HG03064 (cell line): ENCODE measurements around the gene SIPA1L3.
"Not testable (repeated sequence)": the region's sequence is repeated elsewhere in the genome, so short reads cannot be mapped to it uniquely, and the experiment has no call there.

ENCODE experiments used
- ATAC-seq: cut with Tn5 transposase; IDR thresholded peaks from one replicate; pipeline ENCODE4 v1.9.1; 2021; ENCODE audit warnings: low read depth; ENCODE audit not compliant: unreplicated experiment

The SIPA1L3 gene, protein sequence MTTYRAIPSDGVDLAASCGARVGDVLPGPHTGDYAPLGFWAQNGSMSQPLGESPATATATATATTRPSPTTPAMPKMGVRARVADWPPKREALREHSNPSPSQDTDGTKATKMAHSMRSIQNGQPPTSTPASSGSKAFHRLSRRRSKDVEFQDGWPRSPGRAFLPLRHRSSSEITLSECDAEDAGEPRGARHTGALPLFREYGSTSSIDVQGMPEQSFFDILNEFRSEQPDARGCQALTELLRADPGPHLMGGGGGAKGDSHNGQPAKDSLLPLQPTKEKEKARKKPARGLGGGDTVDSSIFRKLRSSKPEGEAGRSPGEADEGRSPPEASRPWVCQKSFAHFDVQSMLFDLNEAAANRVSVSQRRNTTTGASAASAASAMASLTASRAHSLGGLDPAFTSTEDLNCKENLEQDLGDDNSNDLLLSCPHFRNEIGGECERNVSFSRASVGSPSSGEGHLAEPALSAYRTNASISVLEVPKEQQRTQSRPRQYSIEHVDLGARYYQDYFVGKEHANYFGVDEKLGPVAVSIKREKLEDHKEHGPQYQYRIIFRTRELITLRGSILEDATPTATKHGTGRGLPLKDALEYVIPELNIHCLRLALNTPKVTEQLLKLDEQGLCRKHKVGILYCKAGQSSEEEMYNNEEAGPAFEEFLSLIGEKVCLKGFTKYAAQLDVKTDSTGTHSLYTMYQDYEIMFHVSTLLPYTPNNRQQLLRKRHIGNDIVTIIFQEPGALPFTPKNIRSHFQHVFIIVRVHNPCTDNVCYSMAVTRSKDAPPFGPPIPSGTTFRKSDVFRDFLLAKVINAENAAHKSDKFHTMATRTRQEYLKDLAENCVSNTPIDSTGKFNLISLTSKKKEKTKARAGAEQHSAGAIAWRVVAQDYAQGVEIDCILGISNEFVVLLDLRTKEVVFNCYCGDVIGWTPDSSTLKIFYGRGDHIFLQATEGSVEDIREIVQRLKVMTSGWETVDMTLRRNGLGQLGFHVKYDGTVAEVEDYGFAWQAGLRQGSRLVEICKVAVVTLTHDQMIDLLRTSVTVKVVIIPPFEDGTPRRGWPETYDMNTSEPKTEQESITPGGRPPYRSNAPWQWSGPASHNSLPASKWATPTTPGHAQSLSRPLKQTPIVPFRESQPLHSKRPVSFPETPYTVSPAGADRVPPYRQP (N-terminal part only)

DNA sequence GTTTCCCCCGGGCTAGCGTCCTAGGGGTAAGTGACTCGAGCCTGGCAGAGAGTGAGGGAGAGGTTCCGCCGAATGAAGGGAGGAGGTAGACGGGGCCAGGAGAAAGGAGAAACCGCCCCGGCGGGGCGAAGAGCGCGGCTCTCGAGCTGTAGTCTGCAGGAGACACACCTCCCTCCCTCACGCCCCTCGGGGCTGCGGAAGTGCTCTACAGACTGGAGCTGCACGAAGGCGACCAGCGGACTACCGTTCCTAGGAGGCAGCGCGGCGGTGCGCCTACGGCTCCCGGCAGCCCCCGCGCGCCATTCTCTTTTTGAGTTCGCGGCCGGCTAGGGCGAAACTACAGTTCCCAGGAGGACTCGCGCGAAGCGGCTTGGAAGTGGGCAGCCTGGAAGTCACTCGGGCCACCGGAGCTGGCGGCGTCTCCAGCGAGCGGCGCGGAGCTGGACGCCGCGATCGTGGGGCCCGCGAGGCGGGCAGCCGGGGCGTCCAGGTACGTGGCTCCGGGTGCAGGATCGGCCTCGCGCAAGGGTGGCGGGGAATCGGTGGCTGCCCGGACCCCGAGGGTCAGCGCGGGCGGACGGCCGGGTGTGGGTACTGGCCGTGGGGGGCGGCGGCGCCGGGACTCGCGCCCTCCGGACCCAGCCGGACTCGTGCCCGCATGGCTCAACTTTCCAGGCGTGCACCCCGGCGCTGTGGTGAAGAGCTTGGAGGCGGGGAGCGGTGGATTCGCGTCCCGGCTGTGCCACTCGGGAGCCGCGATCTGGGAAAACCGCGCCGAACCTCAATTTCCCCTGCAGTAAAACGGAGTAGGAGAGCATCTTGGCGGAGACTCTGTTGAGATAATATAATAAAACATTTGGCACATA, at the start of gene SIPA1L3:
Gene SIPA1L3 (plus strand): TSS at position 340 of the 866 bp plus-strand sequence. CDS start 174,358 bp downstream, outside the sequence.
- ATAC-seq = peak; percentile 68

DNA sequence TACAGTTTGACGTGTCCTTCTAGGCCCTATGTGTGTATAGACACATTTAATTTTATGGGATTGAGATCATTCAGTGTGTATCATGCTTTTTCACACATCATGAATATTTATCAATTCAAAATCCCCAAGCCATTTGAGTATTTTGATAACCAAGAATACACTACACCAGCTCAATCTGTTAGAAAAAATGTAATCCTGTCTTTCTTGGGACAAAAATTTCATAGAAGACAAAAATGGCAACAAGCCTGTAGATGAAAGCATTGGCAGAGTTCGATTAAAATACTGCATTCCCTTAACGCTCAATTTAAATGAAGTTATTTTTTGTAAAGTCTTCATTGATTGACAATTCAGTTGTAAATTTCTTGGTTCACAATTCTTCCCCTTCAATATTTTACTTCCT, 42.5 kb upstream of the SIPA1L3 start:
- ATAC-seq = no peak

DNA sequence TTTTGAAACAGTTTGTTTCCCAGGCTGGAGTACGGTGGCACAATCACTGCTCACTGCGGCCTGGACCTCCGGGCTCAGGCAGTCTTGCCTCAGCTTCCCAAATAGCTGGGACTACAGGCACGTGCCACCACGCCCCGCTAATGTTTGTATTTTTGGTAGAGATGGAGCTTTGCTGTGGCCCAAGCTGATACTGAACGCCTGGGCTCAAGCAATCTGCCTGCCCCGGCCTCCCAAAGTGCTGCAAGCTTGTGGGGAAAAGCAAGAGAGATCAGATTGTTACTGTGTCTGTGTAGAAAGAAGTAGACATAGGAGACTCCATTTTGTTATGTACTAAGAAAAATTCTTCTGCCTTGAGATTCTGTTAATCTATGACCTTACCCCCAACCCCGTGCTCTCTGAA, 41.1 kb upstream of the SIPA1L3 start:
- not testable (repeated sequence) for ATAC-seq

DNA sequence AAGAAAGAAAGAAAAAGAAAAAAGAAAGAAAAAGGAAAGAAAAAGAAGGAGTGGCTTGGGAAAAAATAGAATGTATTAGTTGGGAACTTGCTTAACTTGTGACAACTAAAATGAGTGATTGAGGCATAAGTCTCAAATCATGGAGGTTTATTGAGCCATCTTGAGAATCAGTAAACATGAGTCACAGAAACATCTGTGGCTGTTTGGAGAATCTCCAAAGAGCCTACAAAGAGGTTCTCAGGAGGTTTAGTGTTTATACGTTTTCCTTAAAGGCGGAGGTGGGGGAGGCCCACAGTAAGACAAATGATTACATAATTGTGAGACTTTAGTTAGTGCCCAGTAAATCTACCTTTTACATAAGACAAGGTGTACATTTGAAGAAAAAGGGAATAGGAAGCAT, 39.2 kb upstream of the SIPA1L3 start:
- ATAC-seq = no peak

DNA sequence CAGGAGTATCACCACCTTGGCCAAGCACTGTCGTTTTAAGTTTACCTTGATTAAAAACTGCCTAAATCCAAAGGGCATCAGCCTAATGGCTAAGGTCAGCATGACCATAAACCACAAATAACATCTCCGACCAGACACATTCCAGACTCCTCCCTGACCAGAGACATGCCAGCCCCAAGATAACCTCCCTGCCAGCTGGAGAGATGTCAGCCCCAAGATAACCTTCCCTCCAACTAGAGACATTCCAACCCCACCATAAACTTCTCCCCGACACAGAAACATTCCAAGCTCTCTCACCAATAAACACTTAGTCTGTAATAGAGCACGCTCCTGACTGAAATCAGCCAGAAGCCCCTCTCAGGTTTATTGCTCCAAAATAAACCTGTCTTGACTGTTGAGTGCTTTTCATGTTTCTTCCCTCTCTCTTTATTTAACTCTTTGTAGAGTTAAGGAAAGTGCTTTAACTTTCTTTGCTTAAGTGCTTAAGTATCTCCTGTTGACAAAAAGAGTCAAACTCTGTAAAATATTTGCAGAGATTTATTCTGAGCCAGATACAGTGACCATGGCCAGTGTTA, 37.2 kb upstream of the SIPA1L3 start:
- ATAC-seq = no peak

DNA sequence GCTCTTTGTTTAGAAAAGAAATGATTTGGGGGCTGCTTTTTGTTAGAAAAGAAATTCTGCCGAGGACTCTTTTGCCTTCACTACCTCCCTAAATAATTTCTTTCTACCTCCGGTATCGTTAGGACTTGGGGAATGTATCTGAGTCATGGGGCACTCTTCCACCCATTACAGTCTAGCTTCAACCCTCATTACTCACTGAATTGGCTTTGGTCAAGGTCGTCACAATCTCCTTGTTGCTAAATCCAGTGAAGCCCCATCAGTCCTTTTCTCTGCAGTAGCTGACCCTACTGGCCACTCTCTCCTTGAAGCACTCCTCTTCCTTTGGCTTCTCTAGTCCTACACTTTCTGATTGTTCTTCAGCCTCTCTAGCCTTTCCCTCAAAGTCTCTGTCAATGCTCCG, 34.6 kb upstream of the SIPA1L3 start:
- ATAC-seq = no peak

DNA sequence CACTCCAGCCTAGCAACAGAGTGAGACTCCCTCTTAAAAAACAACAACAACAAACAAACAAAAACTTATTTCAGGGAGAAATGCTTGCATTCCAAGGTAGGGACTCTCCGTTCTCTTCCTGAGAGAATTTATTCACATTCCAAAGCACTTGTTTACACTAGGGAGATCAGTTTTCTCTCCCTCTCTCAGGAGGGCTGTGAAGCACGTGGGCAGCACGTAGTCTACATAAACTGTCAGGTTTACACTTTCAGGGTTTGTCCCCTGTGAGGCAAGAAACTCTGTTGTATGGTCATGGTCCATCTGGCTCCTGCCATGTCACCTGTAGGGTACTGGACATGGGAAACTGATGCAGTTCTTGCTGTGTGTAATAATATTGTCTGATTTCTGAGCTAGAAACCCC, 32.2 kb upstream of the SIPA1L3 start:
- ATAC-seq = no peak

DNA sequence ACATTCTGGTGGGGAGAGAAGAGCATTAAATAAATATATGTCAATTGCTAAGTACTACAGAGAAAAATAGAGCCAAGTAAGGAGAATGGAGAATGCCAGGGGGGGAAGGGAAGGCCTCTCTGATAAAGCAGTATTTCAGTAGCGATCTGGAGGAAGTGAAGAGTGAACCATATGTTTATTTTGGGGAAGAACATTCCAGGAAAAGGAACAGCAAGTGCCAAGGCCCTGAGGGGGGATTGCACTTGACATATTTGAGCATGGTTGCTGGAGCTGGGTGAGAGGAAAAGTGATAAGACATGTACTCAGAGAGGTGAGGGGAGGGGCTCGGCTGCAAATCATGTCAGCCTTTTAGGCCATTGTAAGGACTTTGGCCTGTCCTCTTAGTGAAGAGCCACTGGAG, 31.0 kb upstream of the SIPA1L3 start:
- no peak for ATAC-seq

DNA sequence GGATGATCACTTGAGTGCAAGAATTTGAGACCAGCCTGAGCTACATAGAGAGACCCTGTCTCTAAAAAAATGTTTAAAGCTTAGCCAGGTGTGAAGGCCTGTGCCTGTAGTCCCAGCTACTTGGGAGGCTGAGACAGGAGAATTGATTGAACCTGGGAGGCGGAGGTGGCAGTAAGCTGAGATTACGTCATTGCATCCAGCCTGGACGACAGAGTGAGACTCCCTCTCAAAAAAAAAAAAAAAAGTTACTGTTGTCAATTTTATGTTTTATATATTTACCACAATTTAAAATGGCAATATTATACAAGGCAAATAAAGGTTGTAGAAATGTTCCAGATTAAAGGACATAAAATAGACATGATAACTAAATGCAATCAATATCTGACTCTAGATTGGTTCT, 29.9 kb upstream of the SIPA1L3 start:
- no peak for ATAC-seq

DNA sequence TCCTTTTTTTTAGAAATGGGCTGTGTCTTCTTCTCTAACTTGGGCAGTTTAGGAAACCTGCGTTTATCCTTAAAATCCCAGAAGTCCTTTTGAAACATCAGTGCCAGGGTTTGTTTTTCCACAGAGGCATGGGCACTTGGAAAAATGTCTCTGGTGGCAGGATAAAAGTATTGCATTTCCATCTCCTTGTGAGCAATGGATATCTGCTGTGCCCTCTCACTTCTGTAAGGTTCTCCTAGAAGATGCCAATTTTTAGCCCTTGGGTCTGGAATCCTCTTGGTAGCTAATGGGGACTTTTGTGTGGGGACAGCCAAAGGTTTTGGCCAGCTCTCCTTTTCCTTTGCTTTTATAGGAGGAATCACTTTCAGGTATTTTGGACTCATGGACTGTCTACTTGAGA, 21.6 kb upstream of the SIPA1L3 start:
- no peak for ATAC-seq

DNA sequence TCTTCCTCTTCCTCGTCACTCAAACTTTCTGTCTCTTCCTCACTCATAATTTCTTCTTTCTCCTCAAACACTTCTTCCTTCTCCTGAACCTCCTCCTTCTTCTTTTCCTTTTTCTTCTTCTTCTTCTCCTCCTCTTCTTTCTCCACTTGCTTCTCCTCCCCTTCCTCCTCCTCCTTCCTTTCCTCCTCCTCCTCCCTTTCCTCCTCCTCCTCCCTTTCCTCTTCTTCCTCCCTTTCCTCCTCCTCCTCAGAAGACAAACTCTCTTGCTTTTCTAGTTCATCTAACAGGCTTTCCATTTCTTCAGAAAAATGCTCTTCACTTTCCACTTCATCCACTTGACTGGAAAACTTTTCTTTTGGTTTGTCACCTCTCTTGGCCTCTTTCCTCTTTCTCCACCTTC, 20.4 kb upstream of the SIPA1L3 start:
- no peak for ATAC-seq

DNA sequence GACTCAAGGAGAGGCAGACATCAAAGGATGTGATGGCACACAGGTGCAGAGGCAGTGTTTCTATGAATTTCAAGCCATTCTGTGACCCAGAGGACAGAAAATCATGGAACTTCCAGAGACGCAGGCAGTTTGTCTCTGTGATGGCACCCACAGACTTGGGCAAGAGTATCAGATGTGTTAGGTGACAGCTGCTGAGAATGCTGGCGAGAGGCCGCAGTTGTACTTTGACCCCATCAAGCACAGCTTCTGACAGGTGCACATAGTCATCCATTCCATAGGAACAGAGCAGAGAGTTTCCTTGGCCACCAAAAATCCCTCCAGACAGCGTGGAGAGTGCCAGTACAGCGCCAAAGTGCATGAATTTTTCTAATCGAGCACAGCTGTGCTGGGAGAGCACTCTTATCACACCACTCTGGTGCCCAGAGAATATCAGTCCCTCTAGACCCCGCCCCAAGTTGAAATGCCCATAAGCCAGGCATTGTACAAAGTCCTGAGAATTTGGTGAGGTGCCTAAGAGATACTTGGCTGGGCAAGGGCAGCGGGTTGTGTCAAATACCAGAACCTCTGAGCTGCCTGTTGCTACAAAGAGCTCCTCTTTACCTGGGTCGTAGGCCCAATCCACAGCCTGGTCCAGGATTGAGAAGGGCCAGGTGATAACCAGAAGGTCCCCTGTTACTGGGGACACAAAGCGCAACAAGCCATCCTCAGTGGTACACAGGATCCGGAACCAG, 13.0 kb upstream of the SIPA1L3 start:
- no peak for ATAC-seq

DNA sequence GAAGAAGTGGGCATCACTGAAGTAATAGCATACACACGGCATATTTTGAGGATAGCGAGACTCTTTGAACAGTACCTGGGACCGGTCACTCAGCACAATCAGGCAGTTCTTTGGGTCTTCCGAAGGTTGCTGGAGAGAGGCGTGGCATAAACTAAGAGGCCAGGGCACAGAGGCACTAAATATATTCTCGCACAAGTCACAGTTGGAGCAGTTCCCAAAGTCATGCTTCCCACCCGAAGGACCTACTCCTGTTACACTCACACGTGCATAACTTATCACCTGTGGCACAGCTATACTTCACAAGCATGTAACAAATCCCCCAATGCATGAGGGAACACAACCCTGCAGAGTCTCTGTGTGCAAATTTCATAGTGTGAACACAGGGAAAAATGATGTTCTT, 10.8 kb upstream of the SIPA1L3 start:
- no peak for ATAC-seq

DNA sequence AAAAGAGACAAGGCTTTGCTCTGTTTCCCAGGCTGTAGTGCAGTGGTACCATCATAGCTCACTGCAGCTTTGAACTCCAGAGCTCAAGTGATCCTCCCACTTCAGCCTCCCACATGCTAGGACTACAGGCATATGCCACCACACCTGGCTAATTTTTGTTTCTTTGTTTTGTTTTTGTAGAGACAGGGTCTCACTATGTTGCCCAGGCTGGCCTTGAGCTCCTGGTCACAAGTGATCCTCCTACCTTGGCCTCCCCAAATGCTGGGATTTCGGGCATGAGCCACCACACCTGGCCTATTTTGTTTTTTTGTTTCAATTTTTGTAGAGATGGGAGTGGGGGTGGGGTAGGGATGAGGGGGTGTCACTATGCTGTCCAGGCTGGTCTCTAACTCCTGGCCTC, 7.6 kb upstream of the SIPA1L3 start:
- ATAC-seq = no peak

DNA sequence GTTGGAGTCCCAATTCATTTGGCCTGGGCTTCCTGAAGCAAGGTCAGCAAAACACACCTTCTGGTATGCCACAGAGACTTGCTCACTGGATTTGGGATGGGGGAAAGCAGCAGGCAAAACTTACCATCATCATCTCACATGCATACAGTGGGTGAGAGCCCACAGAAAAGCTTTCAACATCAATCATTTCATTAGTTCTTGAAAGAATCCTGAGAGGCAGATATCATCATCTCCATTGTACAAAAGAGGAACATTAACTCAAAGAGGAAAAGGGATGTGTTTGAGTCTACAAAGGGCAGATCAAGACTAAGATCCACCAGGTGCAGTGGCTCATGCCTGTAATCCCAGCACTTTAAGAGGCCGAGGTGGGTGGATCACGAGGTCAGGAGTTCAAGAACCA, 7.0 kb upstream of the SIPA1L3 start:
- no peak for ATAC-seq

DNA sequence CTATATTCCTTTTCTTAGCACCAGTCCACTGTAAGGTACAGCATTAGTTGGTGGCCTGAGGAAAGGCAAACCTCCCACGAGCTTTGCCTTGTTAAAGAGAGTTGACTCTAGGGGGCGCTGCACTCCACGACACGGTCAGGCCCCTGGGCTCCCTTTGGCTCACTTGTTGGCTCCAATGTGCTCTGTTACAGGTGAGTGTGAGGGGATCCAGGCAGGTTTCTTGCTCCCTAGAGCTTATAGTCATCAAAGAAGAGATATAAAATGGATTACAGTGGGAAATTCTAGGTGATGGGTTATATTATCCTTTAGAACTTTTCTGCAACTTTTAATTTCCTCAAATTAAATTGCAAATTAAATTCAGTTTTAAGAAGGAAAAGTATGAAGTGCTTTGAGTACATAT, 4.3 kb upstream of the SIPA1L3 start:
- ATAC-seq = no peak

DNA sequence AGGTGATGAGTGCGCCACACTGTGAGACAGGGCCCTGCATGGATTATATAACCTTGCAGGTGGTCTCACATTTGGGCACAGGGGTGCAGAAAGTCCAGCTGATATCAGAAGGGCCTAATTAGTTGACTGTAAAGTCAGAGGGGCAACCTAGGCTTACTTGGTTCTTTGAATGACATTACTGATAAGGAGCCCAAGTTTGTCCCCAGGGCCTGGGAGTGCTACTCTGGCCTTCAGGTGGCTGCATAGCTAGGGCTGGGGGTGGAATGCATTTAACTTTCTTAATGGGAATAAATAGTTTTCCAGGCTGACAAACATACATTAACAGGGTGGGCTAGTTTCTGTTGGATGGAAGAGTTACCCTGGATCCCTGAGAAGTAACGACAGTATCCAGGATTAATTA, 3.9 kb upstream of the SIPA1L3 start:
- ATAC-seq = no peak

DNA sequence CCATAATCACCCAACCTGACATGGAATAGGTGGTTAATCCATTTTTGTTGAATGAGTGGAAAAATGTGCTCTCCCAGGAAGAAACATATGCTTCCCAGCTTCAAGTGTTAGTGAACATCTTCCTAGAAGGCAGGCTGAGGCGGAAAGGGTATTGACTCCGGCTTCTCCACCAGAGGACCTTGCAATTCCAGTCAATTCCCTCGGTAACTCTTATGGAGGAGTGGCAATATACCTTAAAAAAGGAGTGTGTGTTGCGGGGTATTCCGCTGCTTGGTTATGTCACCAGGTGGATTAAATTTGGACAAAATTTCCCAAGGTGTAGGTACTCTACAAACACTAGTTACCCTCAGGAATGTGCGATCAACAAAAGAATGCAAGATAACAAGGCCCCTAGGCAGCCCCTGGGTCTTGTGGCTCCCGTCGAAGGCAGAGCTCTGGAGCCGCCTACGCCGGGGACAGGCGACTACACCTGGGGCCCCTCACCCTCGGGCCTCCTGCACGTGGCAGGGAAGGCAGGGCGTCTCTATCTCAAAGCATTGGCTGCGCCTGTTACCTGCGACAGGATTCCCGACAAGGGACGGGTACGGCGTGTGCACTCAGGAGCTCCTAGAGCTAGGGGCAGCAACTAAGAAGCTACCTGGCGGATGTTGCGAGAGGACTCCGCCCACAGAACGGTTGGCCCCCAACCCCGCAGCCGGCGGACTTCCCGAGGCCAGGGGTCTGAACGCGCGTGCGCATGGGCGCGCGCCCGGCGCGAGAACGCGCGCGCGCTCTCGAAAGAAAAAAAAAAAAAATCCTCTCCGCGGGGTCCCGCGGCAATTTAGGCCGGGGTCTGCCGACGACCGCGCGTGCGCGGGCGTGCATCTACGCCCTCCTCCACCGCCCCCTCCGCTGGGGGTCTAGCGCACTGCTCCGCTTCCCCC, 801 bp upstream of the SIPA1L3 start, which contains the start of gene WDR87:
Gene WDR87 (minus strand): TSS at position 649 of the 923 bp plus-strand sequence. CDS start 8,355 bp downstream, outside the sequence.
- ATAC-seq = peak; percentile 17
